ENCODE data around the gene MGAT4A. TPM values are rescaled to one million over a fixed set of nuclear protein-coding genes. Genes with fewer than 3 reads are reported as not detected.

MGAT4A gene
- polyA plus RNA-seq, 2 of the 4 experiments (the other 2 are of a cell fraction) = 0.61 to 2.6 TPM

DNA sequence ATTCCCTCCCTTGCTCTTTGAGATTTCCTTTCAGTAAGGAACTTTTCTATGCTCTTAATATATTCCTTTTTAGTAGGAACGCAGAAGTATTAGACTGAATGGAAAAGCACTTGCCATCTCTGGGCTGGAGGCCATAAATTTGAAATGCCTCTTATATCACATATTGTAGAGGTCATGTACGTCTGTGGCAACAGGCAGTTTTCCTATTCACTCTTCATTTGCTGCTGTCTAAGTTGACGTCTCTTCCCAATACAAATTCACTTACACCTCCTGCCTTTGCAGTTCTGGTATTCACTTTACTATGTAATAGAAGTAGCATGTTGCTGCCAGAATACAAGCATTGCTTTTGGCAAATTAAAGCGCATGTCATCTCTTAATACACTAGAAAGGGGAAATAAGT is 34.7 kb downstream of the MGAT4A start (continued):
- no peak for TF ChIP-seq SMC3 (IDR thresholded peaks at IDR 0.05)

- Histone ChIP-seq H3K4me2 (no peak overlapping the region), H3K4me1 (0 out of 3 replicates have a peak, but pooled peaks cover 6% of the 10 kb centered on the region), H3K27ac (no peak overlapping the region), H3K9me3 (no peaks in the 10 kb centered on the region), H3K4me3 (no peak overlapping the region)
- DNase-seq (ENCODE audit: low read depth in 1 of 2, low spot score in 1 of 2) (no peak), ATAC-seq (no peak), FAIRE-seq (no peak)
- ChIA-PET POLR2A (no interaction called here), CTCF (interaction anchor here (0.9 kb wide), 1 partner anchor 22 kb away, joined by 3 read pairs; no protein-coding TSS in a partner anchor)
- TF ChIP-seq BHLHE40 (IDR thresholded peaks at IDR 0.05; ENCODE audit: low read depth, low read length) = no peak
- no peak for TF ChIP-seq JUN (IDR thresholded peaks at IDR 0.05)
- TF ChIP-seq, protein P1, sequence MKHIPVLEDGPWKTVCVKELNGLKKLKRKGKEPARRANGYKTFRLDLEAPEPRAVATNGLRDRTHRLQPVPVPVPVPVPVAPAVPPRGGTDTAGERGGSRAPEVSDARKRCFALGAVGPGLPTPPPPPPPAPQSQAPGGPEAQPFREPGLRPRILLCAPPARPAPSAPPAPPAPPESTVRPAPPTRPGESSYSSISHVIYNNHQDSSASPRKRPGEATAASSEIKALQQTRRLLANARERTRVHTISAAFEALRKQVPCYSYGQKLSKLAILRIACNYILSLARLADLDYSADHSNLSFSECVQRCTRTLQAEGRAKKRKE (CRISPR knock-in tag; IDR thresholded peaks at IDR 0.05; ENCODE audit: low read depth) = no peak
- TF ChIP-seq, protein P2, sequence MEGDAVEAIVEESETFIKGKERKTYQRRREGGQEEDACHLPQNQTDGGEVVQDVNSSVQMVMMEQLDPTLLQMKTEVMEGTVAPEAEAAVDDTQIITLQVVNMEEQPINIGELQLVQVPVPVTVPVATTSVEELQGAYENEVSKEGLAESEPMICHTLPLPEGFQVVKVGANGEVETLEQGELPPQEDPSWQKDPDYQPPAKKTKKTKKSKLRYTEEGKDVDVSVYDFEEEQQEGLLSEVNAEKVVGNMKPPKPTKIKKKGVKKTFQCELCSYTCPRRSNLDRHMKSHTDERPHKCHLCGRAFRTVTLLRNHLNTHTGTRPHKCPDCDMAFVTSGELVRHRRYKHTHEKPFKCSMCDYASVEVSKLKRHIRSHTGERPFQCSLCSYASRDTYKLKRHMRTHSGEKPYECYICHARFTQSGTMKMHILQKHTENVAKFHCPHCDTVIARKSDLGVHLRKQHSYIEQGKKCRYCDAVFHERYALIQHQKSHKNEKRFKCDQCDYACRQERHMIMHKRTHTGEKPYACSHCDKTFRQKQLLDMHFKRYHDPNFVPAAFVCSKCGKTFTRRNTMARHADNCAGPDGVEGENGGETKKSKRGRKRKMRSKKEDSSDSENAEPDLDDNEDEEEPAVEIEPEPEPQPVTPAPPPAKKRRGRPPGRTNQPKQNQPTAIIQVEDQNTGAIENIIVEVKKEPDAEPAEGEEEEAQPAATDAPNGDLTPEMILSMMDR (IDR thresholded peaks at IDR 0.05) = no peak
- no peak for TF ChIP-seq MYC (IDR thresholded peaks at IDR 0.05; ENCODE audit: borderline replicate concordance, low read length)
- no peak for TF ChIP-seq GATA3 (IDR thresholded peaks at IDR 0.05; ENCODE audit: borderline replicate concordance)
- no peak for TF ChIP-seq JUNB (IDR thresholded peaks at IDR 0.05)
- WGBS (ENCODE audit: missing lambda C conversion rate) = 77% methylated on average over 2 of the region's 3 CpGs
These were observed 35.7 kb downstream of the MGAT4A start for GRCh38 chr2:98695255-98695654.

DNA sequence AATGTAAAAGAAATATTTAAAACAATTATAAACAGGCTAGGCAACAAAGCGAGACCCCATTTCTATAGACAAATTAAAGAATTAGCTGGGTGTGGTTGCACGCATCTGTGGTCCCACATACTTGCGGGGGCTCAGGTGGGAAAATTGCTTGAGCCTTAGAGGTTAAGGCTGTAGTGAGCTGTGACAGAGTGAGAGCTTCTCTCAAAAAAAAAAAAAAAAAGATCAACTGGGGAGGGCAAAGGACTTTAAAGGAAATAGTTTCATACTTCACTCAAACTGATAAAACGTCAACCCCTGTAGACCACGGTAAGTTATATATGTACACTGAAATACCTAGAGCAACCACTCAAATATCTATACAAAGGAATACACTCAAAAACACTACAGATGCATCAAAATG is 37.5 kb downstream of the MGAT4A start:
- CTCF ChIA-PET = interaction anchor here (0.6 kb wide), 1 partner anchor 128 kb away, joined by 3 read pairs; no protein-coding TSS in a partner anchor
- POLR2A ChIA-PET = no interaction called here
- WGBS (ENCODE audit: missing lambda C conversion rate) = 77% methylated on average over 5 of the region's 5 CpGs
- H3K4me3 ChIP-seq = no peak overlapping the region
- no peak for FAIRE-seq
- ATAC-seq = no peak
- H3K27ac ChIP-seq = no peak overlapping the region
- no peak for DNase-seq (ENCODE audit: low read depth in 1 of 2, low spot score in 1 of 2)
- H3K4me1 ChIP-seq = 0 out of 3 replicates have a peak, but pooled peaks cover 6% of the 10 kb centered on the region
- TF ChIP-seq CBX8 (IDR thresholded peaks at IDR 0.05) (no peak), FOSB (CRISPR knock-in tag; IDR thresholded peaks at IDR 0.05) (no peak), MYC (IDR thresholded peaks at IDR 0.05; ENCODE audit: borderline replicate concordance, low read length) (no peak), HES2 (IDR thresholded peaks at IDR 0.05) (no peak), ESRRA (IDR thresholded peaks at IDR 0.05; ENCODE audit: borderline replicate concordance, low read length) (no peak), E2F6 (IDR thresholded peaks at IDR 0.05; ENCODE audit: borderline replicate concordance, low read depth) (no peak), RNF2 (IDR thresholded peaks at IDR 0.05; ENCODE audit: borderline replicate concordance, low read depth) (no peak), CHD4 (IDR thresholded peaks at IDR 0.05; ENCODE audit: borderline replicate concordance) (no peak), RARB (CRISPR knock-in tag; IDR thresholded peaks at IDR 0.05) (no peak), EHMT2 (IDR thresholded peaks at IDR 0.05; ENCODE audit: low read depth) (no peak), FOXS1 (CRISPR knock-in tag; IDR thresholded peaks at IDR 0.05) (no peak), HOXB5 (CRISPR knock-in tag; IDR thresholded peaks at IDR 0.05) (no peak), RCOR1 (IDR thresholded peaks at IDR 0.05; ENCODE audit: low read depth, low read length) (no peak), EHF (CRISPR knock-in tag; IDR thresholded peaks at IDR 0.05) (no peak), NR3C1 (IDR thresholded peaks at IDR 0.05) (no peak), NFE2L2 (conservative IDR thresholded peaks at IDR 0.05; ENCODE audit: low read length) (no peak)
- TF ChIP-seq, protein P1 (CRISPR knock-in tag; IDR thresholded peaks at IDR 0.05; ENCODE audit: low read depth) = no peak
- H3K9me3 ChIP-seq = no peaks in the 10 kb centered on the region
- H3K4me2 ChIP-seq = no peak overlapping the region

All from A549 (cell line).